ENCODE results near the gene ANKRD6. TPM values are rescaled to one million over a fixed set of nuclear protein-coding genes. Genes with fewer than 3 reads are reported as not detected.

Gene ANKRD6
- total and polyA plus RNA-seq, 8 donors: 6.3 to 14.7 (median 9.6) TPM

DNA sequence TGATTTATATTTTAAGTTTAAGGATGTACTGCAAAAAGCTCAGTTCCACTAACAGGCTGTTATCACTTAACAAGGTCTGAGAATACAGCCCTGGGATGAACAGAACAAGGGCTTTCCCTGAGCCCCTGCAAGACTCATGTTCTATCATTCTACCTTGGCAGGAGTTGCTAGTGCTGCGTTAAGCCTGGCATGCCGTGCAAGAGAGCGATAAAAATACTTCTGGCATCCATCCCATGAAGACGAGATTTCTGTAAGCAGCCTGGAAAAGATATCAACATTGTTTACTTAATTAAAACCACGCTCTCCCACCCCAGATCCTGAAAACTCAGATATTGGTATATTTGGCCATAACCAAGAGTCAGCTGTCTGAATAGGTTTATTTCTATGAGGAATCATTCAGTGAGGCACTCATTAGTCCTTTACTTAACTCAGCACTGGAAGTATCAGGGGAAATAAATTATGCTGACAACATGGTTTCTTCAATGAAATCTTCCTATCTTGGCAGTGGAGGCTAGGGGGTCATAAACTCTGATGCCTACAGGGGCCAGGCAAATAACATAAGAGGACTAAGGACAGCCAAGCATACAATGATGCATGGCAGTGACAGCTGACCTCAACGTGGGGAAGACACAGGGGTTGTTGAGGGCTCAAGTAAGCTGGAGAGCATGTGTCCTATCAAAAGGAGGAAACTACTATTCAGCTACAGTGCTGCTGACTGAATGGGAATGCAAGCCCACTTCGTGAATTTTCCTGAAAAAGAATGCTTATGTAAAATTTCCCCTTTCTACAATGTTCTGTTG is 243.2 kb downstream of the ANKRD6 start:
- Histone ChIP-seq H3K27me3 (no peaks in the 10 kb centered on the region), H3K9me3 (no peaks in the 10 kb centered on the region), H3K27ac (no peak overlapping the region), H3K36me3 (peaks cover 11 to 84% (median 26%) of the 10 kb centered on the region in 3 donors), H3K4me1 (no peaks in the 10 kb centered on the region), H3K4me3 (no peak overlapping the region)
- no peak for FAIRE-seq
- intact Hi-C loops (cut with DNase I): no loop called here
- TF ChIP-seq, protein P1, sequence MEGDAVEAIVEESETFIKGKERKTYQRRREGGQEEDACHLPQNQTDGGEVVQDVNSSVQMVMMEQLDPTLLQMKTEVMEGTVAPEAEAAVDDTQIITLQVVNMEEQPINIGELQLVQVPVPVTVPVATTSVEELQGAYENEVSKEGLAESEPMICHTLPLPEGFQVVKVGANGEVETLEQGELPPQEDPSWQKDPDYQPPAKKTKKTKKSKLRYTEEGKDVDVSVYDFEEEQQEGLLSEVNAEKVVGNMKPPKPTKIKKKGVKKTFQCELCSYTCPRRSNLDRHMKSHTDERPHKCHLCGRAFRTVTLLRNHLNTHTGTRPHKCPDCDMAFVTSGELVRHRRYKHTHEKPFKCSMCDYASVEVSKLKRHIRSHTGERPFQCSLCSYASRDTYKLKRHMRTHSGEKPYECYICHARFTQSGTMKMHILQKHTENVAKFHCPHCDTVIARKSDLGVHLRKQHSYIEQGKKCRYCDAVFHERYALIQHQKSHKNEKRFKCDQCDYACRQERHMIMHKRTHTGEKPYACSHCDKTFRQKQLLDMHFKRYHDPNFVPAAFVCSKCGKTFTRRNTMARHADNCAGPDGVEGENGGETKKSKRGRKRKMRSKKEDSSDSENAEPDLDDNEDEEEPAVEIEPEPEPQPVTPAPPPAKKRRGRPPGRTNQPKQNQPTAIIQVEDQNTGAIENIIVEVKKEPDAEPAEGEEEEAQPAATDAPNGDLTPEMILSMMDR (IDR thresholded peaks at IDR 0.05): no peak
- WGBS, 2 donors: 62 to 65% methylated on average over 7 of the region's 7 CpGs
- ATAC-seq: no peak
- DNase-seq: no peak

DNA sequence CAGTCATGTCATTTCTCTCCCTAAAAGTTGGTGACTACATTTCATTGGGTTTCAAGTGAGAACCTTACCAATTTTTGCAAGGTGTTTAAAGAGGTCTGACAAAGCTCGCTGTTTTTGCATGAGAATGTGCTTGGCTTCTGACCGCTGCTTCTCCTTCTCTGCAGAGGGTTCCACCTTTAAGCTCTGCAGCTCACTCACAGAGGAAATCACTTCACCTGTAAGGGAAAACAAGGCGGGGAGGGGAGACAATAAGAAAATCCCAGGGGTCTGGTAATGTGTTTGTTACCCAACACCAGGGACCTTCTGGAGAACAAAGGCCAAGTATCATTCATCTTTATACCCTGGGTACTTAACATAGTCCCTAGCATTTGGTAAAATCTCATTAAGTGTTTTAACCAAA is 245.6 kb downstream of the ANKRD6 start:
- WGBS, 2 donors: 97% methylated on average over 3 of the region's 3 CpGs

DNA sequence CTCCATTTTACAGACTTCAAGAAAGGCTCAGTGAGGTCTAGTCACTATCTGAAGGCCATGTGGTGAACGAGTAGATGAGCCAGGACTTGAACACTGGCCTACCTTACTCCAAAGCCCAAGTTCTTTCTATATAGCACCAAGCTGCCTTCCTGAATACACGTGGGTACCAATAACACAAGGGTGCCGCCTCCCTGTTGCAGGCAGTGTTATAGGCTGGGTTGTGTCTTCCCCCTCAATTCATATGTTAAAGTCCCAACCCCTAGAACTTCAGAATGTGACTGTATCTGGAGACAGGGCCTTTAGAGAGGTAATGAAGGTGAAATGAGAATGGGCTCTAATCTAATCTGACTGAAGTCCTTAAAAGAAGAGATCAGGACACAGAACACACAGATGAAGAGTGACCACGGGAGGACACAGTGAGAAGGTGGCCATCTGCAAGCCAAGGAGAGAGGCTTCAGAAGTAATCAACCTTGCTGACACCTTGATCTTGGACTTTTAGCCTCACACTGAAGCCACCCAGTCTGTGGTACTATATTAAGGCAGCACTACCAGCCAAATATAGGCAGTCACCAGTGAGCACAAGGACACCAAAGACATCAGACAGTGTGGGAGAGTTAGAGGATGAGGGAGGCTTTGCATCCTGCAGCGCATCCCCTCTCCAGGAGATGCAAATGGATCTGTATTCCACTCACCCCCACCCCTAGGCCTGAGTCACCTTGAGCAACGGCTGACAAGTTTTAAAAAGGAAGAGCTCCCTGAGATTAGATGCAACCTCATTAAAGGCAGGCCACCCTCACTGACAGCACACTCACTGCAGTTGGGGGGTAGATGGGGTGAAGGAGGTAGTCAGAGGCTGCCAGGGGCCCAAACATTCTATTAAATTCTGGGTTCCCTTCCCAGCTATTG is 246.5 kb downstream of the ANKRD6 start:
- DNase-seq (no peak), FAIRE-seq (no peak), ATAC-seq (no peak)
- no peak overlapping the region for H3K27ac ChIP-seq
- intact Hi-C loops (cut with DNase I): no loop called here
- H3K9me3 ChIP-seq: no peaks in the 10 kb centered on the region
- 81% methylated on average over 6 of the region's 6 CpGs for WGBS, 2 donors
- TF ChIP-seq, protein P1 (IDR thresholded peaks at IDR 0.05): no peak
- peaks cover 7 to 79% (median 13%) of the 10 kb centered on the region in 3 donors for H3K36me3 ChIP-seq
- no peak overlapping the region for H3K4me3 ChIP-seq
- H3K27me3 ChIP-seq: no peaks in the 10 kb centered on the region
- no peaks in the 10 kb centered on the region for H3K4me1 ChIP-seq

More for the DNA sequence above, 245.6 kb downstream of the ANKRD6 start:
- H3K4me1 ChIP-seq: no peaks in the 10 kb centered on the region
- no peak overlapping the region for H3K27ac ChIP-seq
- FAIRE-seq (no peak), ATAC-seq (no peak), DNase-seq (no peak)
- H3K36me3 ChIP-seq: peaks cover 11 to 83% (median 13%) of the 10 kb centered on the region in 3 donors
- TF ChIP-seq, protein P1 (IDR thresholded peaks at IDR 0.05): no peak
- intact Hi-C loops (cut with DNase I): no loop called here
- no peaks in the 10 kb centered on the region for H3K27me3 ChIP-seq
- no peaks in the 10 kb centered on the region for H3K9me3 ChIP-seq
- H3K4me3 ChIP-seq: no peak overlapping the region

DNA sequence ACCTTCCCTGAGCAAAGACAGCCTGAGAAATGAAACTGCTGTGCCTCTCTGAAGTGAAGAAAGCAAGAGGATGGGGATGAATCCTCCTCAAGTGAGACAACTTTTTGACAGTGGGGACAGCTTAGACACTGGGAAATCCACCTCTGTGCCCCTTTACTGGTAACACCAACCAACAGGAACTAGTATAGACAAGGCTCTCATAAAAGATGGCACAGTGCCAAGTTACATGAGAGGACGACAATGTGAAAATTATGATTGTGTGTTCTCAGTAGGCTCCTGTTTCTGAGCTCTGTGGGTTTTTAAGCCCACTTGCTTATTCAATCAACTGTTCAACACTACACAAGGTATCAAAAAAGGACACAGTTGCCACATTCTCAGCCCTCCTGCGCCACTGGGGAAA is 247.2 kb downstream of the ANKRD6 start:
- intact Hi-C loops (cut with DNase I): no loop called here
- no peaks in the 10 kb centered on the region for H3K4me1 ChIP-seq
- WGBS, 2 donors: 90 to 92% methylated on average over 2 of the region's 2 CpGs
- DNase-seq (no peak), ATAC-seq (no peak), FAIRE-seq (no peak)
- TF ChIP-seq, protein P1 (IDR thresholded peaks at IDR 0.05): no peak
- no peak overlapping the region for H3K27ac ChIP-seq
- H3K36me3 ChIP-seq: peaks cover 3 to 79% (median 13%) of the 10 kb centered on the region in 3 donors
- H3K27me3 ChIP-seq: no peaks in the 10 kb centered on the region
- H3K4me3 ChIP-seq: no peak overlapping the region
- H3K9me3 ChIP-seq: no peaks in the 10 kb centered on the region
